OCI-LY7 (cell line): ENCODE results near the gene PARD3B. TPM values are rescaled to one million over a fixed set of nuclear protein-coding genes. Genes with fewer than 3 reads are reported as not detected.

ENCODE experiments used
- BruUV-seq: library from RNA; stranded (reverse); fragments of 400-500 nt; replicated peaks from 2 replicates; lab custom pipeline; 2021; lab: Mats Ljungman, UMichigan
- CTCF ChIA-PET: fragments of 300-600 bp; sonication (Branson Sonifier 250); formaldehyde crosslinking; loops from one replicate; lab custom pipeline; 2022; ENCODE audit warnings: antibody characterized with exemption; ENCODE audit not compliant: unreplicated experiment; lab: Charles Lee
- POLR2A ChIA-PET: fragments of 300-600 bp; sonication (Branson Sonifier 250); formaldehyde crosslinking; loops from one replicate; lab custom pipeline; 2022; ENCODE audit warnings: antibody characterized with exemption; lab: Charles Lee
- DNase-seq: peaks from one replicate; pipeline ENCODE4 v3.0.0-alpha.2; 2015; ENCODE audit warnings: low spot score
- H2AFZ ChIP-seq: fragments of 200-600 bp; sonication (generic), shearing (Covaris generic); 2 replicates; pipeline ENCODE4 v1.6.1; 2014; ENCODE audit warnings: mild to moderate bottlenecking, antibody characterized with exemption, low read length, moderate library complexity
- H3K27ac ChIP-seq: fragments of 200-600 bp; sonication (generic); 2 replicates; pipeline ENCODE4 v1.5.1; 2014; ENCODE audit warnings: mixed run types, low read depth, mild to moderate bottlenecking, moderate library complexity, low read length, inconsistent platforms; ENCODE audit not compliant: poor library complexity, severe bottlenecking
- H3K36me3 ChIP-seq: fragments of 200-600 bp; sonication (generic); 2 replicates; pipeline ENCODE4 v1.6.1; 2014; ENCODE audit warnings: mild to moderate bottlenecking, antibody characterized with exemption, low read length, moderate library complexity, mixed read lengths; ENCODE audit not compliant: insufficient read depth
- H3K4me1 ChIP-seq: fragments of 200-600 bp; sonication (generic); 2 replicates; pipeline ENCODE4 v1.5.1; 2014; ENCODE audit warnings: mild to moderate bottlenecking, low read length; ENCODE audit not compliant: insufficient read depth, poor library complexity, severe bottlenecking
- H3K4me2 ChIP-seq: fragments of 200-600 bp; sonication (generic); 2 replicates; pipeline ENCODE4 v1.6.1; 2014; ENCODE audit warnings: mild to moderate bottlenecking, low read length
- H3K4me3 ChIP-seq: fragments of 200-600 bp; sonication (generic); 2 replicates; pipeline ENCODE4 v1.5.1; 2014; ENCODE audit warnings: mild to moderate bottlenecking, low read depth, low read length; ENCODE audit not compliant: poor library complexity, severe bottlenecking
- H3K79me2 ChIP-seq: fragments of 200-600 bp; sonication (generic); 2 replicates; pipeline ENCODE4 v1.6.1; 2016; ENCODE audit warnings: low read depth, mild to moderate bottlenecking, low read length, moderate library complexity, mixed read lengths; ENCODE audit not compliant: insufficient read depth
- H3K9me2 ChIP-seq: fragments of 200-600 bp; sonication (generic); 2 replicates; pipeline ENCODE4 v1.6.1; 2016; ENCODE audit warnings: mild to moderate bottlenecking, low read length, mixed read lengths; ENCODE audit not compliant: insufficient read depth
- H3K9me3 ChIP-seq: fragments of 200-600 bp; sonication (generic); 2 replicates; pipeline ENCODE4 v1.6.1; 2014; ENCODE audit warnings: mild to moderate bottlenecking, mixed run types, low read length, mixed read lengths
- H4K20me1 ChIP-seq: fragments of 200-600 bp; sonication (generic); 2 replicates; pipeline ENCODE4 v1.6.1; 2014; ENCODE audit warnings: mild to moderate bottlenecking, antibody characterized with exemption, low read length, moderate library complexity, mixed read lengths; ENCODE audit not compliant: insufficient read depth
- CTCF ChIP-seq: fragments of 200-600 bp; sonication (generic); conservative IDR thresholded peaks from 2 replicates; pipeline ENCODE4 v1.5.1; 2014; ENCODE audit warnings: mild to moderate bottlenecking, antibody characterized with exemption, low read length, moderate library complexity, mixed read lengths
- EZH2phosphoT487 ChIP-seq: fragments of 200-600 bp; sonication (generic); IDR thresholded peaks from 2 replicates; pipeline ENCODE4 v1.6.1; 2018; ENCODE audit warnings: low read depth, borderline replicate concordance, mild to moderate bottlenecking, mixed run types, antibody characterized with exemption, low read length, moderate library complexity, mixed read lengths
- intact Hi-C: fragments of 100-400 bp; cut with micrococcal nuclease; formaldehyde crosslinking; loops from one replicate; pipeline ENCODE4 v1.10.0; 2022; ENCODE audit not compliant: unreplicated experiment
- total RNA-seq, 2 experiments: library from RNA; depleted of rRNA in 1 of 2; stranded (reverse); fragments of >200 nt in 1 of 2; shearing (Covaris generic) in 1 of 2; gene quantifications; 2 replicates each; pipeline ENCODE4 v1.2.3, GENCODE V29; 2014 to 2022

Gene PARD3B
- total RNA-seq, 2 experiments from 2014 or later: not detected

GRCh38 chr2:205041472-205042130 lies 496.3 kb downstream of the PARD3B start:
- Histone ChIP-seq H3K4me3 (no peak overlapping the region), H3K36me3 (no peaks in the 10 kb centered on the region), H3K79me2 (no peaks in the 10 kb centered on the region), H3K9me3 (no peaks in the 10 kb centered on the region), H3K4me1 (no peaks in the 10 kb centered on the region), H3K27ac (no peak overlapping the region), H3K4me2 (no peak overlapping the region), H4K20me1 (no peaks in the 10 kb centered on the region), H3K9me2 (no peaks in the 10 kb centered on the region), H2AFZ (no peak overlapping the region)
- intact Hi-C loops: no loop called here
- DNase-seq: no peak
- POLR2A ChIA-PET: no interaction called here
- TF ChIP-seq CTCF: no peak
- TF ChIP-seq EZH2phosphoT487: no peak
- CTCF ChIA-PET: no interaction called here
- BruUV-seq: no TSS peak

- no peaks in the 10 kb centered on the region for H3K9me2 ChIP-seq
- no peak overlapping the region for H3K4me2 ChIP-seq
- ChIA-PET CTCF (no interaction called here), POLR2A (interaction anchor here (0.9 kb wide), 1 partner anchor 393 kb away, joined by 3 read pairs; no protein-coding TSS in a partner anchor)
- BruUV-seq: no TSS peak
- intact Hi-C loops: no loop called here
- H3K36me3 ChIP-seq: no peaks in the 10 kb centered on the region
- no peak overlapping the region for H2AFZ ChIP-seq
- no peak overlapping the region for H3K27ac ChIP-seq
- no peaks in the 10 kb centered on the region for H3K4me1 ChIP-seq
- H3K79me2 ChIP-seq: no peaks in the 10 kb centered on the region
- no peak overlapping the region for H3K4me3 ChIP-seq
- TF ChIP-seq CTCF (no peak), EZH2phosphoT487 (no peak)
- no peaks in the 10 kb centered on the region for H4K20me1 ChIP-seq
- no peaks in the 10 kb centered on the region for H3K9me3 ChIP-seq
- DNase-seq: no peak
Measured at GRCh38 chr2:205043285-205043684, 498.0 kb downstream of the PARD3B start.

- no peak overlapping the region for H3K4me3 ChIP-seq
- DNase-seq: no peak
- no peak overlapping the region for H2AFZ ChIP-seq
- POLR2A ChIA-PET: no interaction called here
- no peaks in the 10 kb centered on the region for H3K36me3 ChIP-seq
- no peak for TF ChIP-seq EZH2phosphoT487
- TF ChIP-seq CTCF: no peak
- no peaks in the 10 kb centered on the region for H3K4me1 ChIP-seq
- H3K9me3 ChIP-seq: no peaks in the 10 kb centered on the region
- no peaks in the 10 kb centered on the region for H4K20me1 ChIP-seq
- no peaks in the 10 kb centered on the region for H3K79me2 ChIP-seq
- H3K4me2 ChIP-seq: no peak overlapping the region
- CTCF ChIA-PET: no interaction called here
- intact Hi-C loops: no loop called here
- H3K9me2 ChIP-seq: no peaks in the 10 kb centered on the region
- BruUV-seq: no TSS peak
- H3K27ac ChIP-seq: no peak overlapping the region
Measured at GRCh38 chr2:205045706-205046105, 500.4 kb downstream of the PARD3B start.
